ENCODE data around the gene SLC25A44. TPM values are rescaled to one million over a fixed set of nuclear protein-coding genes. Genes with fewer than 3 reads are reported as not detected.
A peak's percentile ranks its signal among the peaks of the same experiment; 100 is the strongest.

Gene SLC25A44
- total and polyA plus RNA-seq, 2 of the 8 experiments (the other 6 are each of a cell fraction or from before 2014, with no cell fraction given): 23.4 to 32.1 TPM

DNA sequence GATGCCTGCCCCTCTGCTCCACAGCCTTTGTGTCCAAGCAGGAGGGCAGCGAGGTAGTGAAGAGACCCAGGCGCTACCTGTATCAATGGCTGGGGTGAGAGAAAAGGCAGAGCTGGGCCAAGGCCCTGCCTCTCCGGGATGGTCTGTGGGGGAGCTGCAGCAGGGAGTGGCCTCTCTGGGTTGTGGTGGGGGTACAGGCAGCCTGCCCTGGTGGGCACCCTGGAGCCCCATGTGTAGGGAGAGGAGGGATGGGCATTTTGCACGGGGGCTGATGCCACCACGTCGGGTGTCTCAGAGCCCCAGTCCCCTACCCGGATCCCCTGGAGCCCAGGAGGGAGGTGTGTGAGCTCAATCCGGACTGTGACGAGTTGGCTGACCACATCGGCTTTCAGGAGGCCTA lies 48.8 kb downstream of the SLC25A44 start:
- H3K4ac ChIP-seq (replicated peaks; ENCODE audit: insufficient read length, low read depth, low read length): no peak overlapping the region
- H3K36me3 ChIP-seq (ENCODE audit: control insufficient read depth in 2 of 4, insufficient read depth in 4 of 4, low read length in 3 of 4): peaks cover 8 to 19% (median 14%) of the 10 kb centered on the region in 4 experiments; a peak in 7 of 8 replicates
- ChIA-PET POLR2A (ENCODE audit: partially characterized antibody) (interaction anchor here (1.0 to 11.8 kb wide), 9 partner anchors 9 to 113 kb away, joined by 3 to 102 read pairs (median 8); partner anchors contain the start of genes SMG5 and TMEM79), CTCF (ENCODE audit: partially characterized antibody) (interaction anchor here (0.7 to 47.2 kb wide), 4 partner anchors 17 to 1879 kb away, joined by 3 to 1265 read pairs (median 8); partner anchors contain the start of gene SEMA4A)
- H4K91ac ChIP-seq (replicated peaks; ENCODE audit: insufficient read length, low read length): no peak overlapping the region
- 0 out of 2 replicates have a peak, but pooled peaks cover 2% of the 10 kb centered on the region for H3K79me1 ChIP-seq (ENCODE audit: low read depth, low read length)
- no peak overlapping the region; the same call in 1 of the 2 replicates for H3K18ac ChIP-seq (ENCODE audit: extremely low read depth, low read length)
- peak overlapping the region in 1 of 4 experiments; percentile 11; a peak in 1 of 7 replicates for H3K9ac ChIP-seq (replicated peaks in 1 of 4; ENCODE audit: extremely low read depth in 1 of 4, low read depth in 3 of 4, low read length in 3 of 4)
- H2AK5ac ChIP-seq (ENCODE audit: low read depth, low read length): no peak overlapping the region
- H3K23ac ChIP-seq (ENCODE audit: insufficient read length): no peak overlapping the region
- H3K27ac ChIP-seq (ENCODE audit: low read depth, low read length): no peak overlapping the region; the same call in 1 of the 2 replicates
- H2BK5ac ChIP-seq (ENCODE audit: low read depth, low read length): no peak overlapping the region
- 88% methylated on average over 10 of the region's 10 CpGs; no CpG with 5 or more reads in 1 of the 2 experiments for WGBS, 2 experiments (ENCODE audit: extremely low coverage in 1 of 2, insufficient coverage in 1 of 2, insufficient read length in 1 of 2, insufficient replicate concordance in 2 of 2, low coverage in 1 of 2, low lambda C conversion rate in 2 of 2, missing lambda C conversion rate in 1 of 2)
- H4K8ac ChIP-seq (ENCODE audit: extremely low read depth, insufficient read depth, low read length): peak overlapping the region; percentile 7
- no peak overlapping the region for H3K14ac ChIP-seq (ENCODE audit: insufficient read length)
- no peak overlapping the region for H2AFZ ChIP-seq (ENCODE audit: low read length)
- no peak overlapping the region for H3K4me3 ChIP-seq (ENCODE audit: extremely low read depth in 1 of 4, insufficient read depth in 2 of 4, low read depth in 3 of 4, low read length in 4 of 4)
- TF ChIP-seq POLR2AphosphoS5 (IDR thresholded peaks at IDR 0.05; ENCODE audit: low read depth, low read length) (peak; percentile 32; the same call in 1 of the 2 replicates), SIN3A (conservative IDR thresholded peaks at IDR 0.05 in 1 of 2, IDR thresholded peaks at IDR 0.05 in 1 of 2; ENCODE audit: low read depth in 1 of 2, low read length in 2 of 2) (no peak)
- no peak overlapping the region for H2BK120ac ChIP-seq (replicated peaks; ENCODE audit: low read depth, low read length)
- DNase-seq (ENCODE audit: low read depth in 1 of 2, low spot score in 2 of 2) (peak in 1 of 2 experiments; percentile 52), FAIRE-seq (no peak)
- H3K4me2 ChIP-seq (ENCODE audit: insufficient read depth in 1 of 2, low read depth in 2 of 2, low read length in 2 of 2): no peak overlapping the region
- H3K27me3 ChIP-seq (replicated peaks in 1 of 4; ENCODE audit: control insufficient read depth in 3 of 4, extremely low read depth in 1 of 4, insufficient read depth in 3 of 4, low read length in 3 of 4): no peaks in the 10 kb centered on the region
- peaks cover 2 to 11% of the 10 kb centered on the region in 2 experiments for H4K20me1 ChIP-seq (replicated peaks in 1 of 2; ENCODE audit: control insufficient read depth in 1 of 2, insufficient read depth in 2 of 2, low read length in 2 of 2)
- H2BK15ac ChIP-seq (ENCODE audit: low read length): no peak overlapping the region
- no peak overlapping the region for H3K56ac ChIP-seq (replicated peaks; ENCODE audit: insufficient read length, low read depth, low read length)
- no peak overlapping the region for H2BK20ac ChIP-seq (ENCODE audit: low read length)
- no peaks in the 10 kb centered on the region for H3K9me3 ChIP-seq (ENCODE audit: insufficient read depth in 2 of 2, low read depth in 1 of 2, low read length in 1 of 2)
- no peak overlapping the region for H4K5ac ChIP-seq (ENCODE audit: insufficient read length, low read depth, low read length)
- H3K4me1 ChIP-seq (replicated peaks in 1 of 4; ENCODE audit: control insufficient read depth in 3 of 4, insufficient read depth in 4 of 4, low read length in 3 of 4): peaks cover 0 to 13% (median 5%) of the 10 kb centered on the region in 4 experiments; a peak in 6 of 7 replicates
- H3K79me2 ChIP-seq (ENCODE audit: control insufficient read depth in 1 of 2, insufficient read depth in 2 of 2, low read length in 2 of 2): no peaks in the 10 kb centered on the region
- H2BK12ac ChIP-seq (ENCODE audit: low read depth, low read length): no peak overlapping the region
- no peaks in the 10 kb centered on the region for H3K23me2 ChIP-seq (ENCODE audit: low read depth, low read length)
